Measurements from ENCODE around the gene MED13L.

The MED13L gene

GRCh38 chr12:116276652-116277466 is 634 bp downstream of the MED13L start:
- FAIRE-seq, result no peak

- no peak for FAIRE-seq
These were observed 2.7 kb downstream of the MED13L start for GRCh38 chr12:116274551-116275375.

GRCh38 chr12:116273813-116274550 is 3.5 kb downstream of the MED13L start:
- no peak for FAIRE-seq

- no peak for FAIRE-seq
These were observed 9.5 kb downstream of the MED13L start for GRCh38 chr12:116267948-116268347.

DNA sequence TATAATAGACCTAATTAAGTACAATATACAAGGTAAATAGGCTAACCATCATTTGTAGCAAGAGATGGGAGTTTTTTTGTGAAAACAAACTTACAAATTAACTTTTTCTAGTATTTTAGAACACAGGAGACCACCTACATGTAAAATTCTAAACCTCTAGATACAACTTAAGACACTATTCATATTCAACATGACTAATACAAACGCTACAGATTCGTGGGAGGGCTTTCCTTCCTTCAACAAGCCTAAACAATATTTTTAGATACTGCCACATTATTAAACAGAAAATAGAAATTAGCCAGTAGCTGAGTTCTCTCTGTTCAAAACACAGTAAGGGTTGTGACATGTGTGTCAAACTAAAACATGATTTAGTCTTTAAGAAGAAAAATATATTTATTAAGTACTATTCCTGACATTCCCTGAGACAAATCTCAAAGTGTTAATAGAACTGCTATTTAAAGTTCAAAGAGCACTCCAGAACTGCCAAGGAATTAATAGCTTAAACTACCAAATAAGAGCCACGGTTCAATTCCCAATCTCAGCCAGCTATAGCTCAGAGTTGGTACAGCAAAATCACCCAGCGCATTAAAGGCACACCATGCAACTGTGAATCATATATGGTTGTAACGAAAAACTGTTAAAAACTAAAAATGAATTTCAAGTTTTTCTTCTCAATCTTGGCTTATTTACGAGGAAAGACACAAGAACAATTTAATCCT is 10.7 kb downstream of the MED13L start:
- FAIRE-seq, result no peak

- FAIRE-seq, result no peak
These were observed 11.3 kb downstream of the MED13L start for GRCh38 chr12:116266168-116266601.

DNA sequence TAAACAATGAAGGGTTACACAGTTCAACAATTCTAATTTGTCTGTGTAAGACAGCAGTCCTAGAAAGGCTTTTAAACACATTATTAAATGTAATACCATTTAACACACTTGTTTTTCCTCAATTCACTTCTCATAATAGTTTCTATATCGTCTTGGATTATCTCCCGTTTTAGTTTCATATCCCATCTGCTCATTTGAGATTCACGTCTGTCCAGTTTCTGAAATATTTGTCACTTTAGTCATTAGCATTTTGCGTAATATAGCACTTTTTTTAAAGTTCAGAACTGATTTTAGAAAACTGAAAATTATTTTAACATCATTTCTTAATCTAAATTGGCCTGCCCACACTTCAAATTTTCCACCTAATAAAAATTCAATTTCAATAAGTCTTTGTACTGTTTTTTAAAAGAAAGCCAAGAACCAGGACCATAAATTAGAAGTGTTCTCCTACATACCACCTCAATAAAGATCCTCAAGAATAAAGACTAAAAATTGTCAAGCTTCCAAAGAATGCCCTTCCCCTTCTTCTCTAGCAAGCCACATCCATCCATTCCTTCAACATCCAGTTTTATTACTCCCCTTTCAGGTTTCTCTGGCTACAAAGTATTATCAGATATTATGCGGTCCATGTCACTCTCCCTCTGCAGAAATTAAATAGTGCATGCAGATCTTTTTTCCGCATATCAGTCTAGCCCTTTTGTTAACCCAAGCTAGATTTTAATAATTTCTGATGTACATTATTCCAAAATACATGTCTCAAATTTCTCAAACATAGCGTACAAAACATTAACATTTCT is 11.9 kb downstream of the MED13L start:
- no peak for FAIRE-seq

- FAIRE-seq, result no peak
These were observed 12.9 kb downstream of the MED13L start for GRCh38 chr12:116264525-116265070.

GRCh38 chr12:116263844-116264243 is 13.6 kb downstream of the MED13L start:
- no peak for FAIRE-seq

DNA sequence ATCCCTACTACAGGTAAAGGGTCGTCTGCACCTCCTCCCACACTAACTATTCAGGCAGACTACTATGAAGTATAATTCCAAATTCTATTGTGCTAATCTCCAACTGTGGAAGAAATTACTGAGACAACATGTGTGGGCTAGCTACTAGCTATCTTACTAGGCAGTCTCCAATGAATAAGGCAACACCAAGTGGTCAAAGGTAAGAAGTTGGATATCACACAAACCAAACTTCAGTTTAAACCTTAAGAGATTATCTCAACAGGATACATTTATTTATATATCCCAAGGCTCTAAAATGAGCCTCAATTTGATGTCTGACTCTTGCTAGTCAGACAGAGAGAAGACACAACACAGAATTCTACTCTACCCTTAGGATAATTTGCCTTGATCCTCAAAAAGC is 14.1 kb downstream of the MED13L start:
- no peak for FAIRE-seq

DNA sequence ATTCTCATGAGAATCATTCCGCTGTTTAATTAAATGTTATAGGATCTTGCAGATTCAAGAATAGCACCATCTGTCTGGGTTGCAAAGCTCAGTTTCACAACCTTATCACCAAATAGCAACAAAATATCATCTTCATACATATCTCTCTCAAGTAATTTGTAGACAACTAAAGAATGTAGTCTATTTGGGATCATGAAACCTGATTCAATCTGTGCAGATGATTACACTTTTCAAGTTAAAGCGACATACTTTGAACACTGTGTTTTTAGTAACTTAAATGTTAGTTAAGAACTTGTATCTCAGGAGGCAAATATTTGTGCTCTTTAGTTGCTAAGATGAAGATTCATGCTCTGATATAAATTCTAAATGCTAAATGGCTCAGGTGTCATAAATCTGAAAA is 14.8 kb downstream of the MED13L start:
- no peak for FAIRE-seq

DNA sequence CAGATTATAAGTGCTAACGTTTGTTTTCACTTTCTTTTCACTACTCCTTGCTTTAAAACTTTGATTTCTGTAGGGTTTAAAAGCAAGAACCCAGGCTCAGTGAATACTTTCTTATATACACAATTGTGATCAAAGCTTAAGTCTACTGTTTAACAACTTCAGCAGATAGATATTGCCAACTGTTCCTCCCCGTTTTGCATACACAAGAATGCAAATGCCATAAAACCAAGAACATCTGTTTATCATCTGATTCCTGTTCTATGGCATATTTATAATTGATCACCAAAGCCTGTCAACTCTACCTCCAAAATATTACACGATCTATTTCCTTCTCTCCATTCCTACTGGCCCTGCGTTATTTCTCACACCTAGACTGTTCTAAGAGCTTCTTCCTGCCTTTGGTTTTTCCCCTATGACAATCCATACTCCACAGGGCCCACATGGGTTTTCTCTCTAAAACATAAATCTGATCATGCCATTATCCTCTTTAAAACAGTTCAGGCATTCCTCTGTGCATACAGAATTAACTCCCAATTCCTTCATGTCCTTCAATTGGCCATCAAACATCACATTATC is 15.9 kb downstream of the MED13L start:
- FAIRE-seq, result no peak

DNA sequence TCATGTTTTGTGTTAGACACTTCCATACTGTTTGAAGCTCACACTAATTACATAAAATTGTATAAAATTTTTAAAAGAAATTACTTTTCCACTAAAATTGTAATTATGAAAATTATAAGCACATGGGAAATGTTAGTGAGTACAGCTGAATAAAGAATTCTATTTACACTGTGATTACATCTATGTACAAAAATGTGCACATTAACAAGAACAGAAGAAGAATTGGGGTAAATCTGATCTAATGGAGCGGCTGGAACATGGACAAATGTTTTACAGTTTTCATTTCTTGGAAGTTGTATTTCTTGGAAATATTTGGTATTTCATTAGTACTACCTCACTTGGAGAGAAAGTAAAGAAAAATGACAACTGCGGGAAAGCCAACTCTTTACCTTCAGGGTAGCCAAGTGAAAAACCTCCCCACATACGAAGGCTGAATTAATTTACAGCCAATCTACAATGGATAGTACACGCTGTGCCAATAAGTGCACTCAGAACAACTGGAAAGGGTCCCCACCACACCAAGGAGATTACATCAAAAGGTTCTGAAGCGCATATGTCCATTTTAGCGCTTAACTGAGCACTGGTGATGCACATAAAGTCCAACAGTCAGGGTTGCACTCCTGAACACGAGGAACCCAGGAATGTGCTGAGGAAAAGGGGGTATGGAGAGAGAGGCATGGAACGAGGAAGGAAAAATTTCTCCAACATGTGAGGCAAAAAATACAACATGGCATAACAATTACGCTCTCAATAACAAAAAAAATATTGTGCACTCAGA is 17.5 kb downstream of the MED13L start:
- FAIRE-seq, result no peak

- FAIRE-seq, result no peak
These were observed 19.7 kb downstream of the MED13L start for GRCh38 chr12:116257826-116258225.

DNA sequence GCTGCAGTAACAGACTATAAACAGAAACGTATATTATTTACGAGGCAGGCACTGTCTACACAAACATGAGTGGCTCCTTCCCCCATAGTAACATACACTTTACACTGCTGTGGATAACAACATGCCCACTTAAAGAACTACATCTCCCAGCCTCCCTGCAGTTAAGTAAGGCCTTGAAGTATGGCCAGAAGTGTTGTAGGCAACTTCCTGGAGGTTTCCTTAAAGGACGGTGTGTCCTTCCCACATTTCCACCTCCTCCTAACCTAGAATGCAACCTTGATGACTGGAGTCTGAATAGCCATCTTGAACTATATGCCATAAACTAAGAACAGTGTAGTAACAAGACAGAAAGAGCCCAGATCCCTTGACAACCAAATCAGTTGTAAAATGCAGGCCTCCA is 20.3 kb downstream of the MED13L start:
- no peak for FAIRE-seq

GRCh38 chr12:116249938-116250337 is 27.6 kb downstream of the MED13L start:
- no peak for FAIRE-seq

DNA sequence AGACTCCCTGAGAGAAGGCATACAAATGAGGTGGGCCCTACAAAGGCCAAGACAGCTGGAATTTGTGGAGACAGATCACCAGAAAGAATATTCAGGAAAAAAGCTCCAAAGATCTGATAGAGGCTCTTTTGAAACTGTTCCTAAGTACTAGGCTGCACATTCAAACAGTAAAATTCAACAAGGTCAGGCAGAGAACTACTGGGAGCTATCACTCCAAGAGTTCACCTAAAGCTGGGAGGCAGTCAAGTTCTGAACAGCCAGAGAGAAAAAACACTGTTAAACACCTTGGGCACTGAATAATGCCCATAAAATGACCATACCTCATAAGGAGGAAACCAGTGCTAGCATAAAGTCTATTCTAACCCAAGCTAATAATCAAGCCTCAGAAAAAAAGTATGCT is 28.6 kb downstream of the MED13L start:
- FAIRE-seq, result no peak

GRCh38 chr12:116248433-116248832 is 29.1 kb downstream of the MED13L start:
- FAIRE-seq, result no peak

GRCh38 chr12:116247377-116247776 is 30.1 kb downstream of the MED13L start:
- FAIRE-seq, result no peak

DNA sequence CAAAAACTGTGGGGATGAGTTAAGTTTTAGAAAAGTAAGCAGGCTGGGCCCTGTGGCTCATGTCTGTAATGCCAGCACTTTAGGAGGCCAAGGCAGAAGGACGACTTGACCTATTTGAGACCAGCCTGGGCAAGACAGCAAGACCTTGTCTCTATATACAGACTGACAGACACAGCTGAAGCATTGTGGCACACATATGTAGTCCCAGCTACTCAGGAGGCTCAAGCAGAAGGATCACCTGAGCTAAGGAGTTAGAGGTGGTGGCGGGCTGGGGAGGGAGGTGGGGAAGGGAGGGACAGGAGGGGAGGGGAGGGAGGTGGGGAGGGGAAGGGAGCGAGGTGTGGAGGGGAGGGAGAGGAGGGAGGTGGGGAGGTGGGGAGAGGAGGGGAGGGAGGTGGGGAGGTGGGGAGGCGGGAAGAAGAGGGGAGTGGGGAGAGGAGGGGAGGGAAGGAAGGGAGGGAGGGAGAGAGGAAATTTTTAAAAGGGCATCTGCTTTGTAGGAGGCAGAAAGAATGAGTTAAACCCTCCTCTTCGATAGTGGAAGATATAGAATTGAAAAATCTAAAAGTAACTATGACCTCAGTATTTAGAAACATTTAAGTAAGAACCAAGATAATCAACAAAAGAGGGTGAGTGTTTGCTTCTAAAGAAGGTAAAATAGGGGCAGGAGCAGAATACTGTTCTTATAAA is 30.9 kb downstream of the MED13L start:
- no peak for FAIRE-seq

Measured in TTC549 (cell line).